ENCODE data around the gene HDAC2.

- TF ChIP-seq CTCF (IDR thresholded peaks at IDR 0.05) (no peak), POLR2A (IDR thresholded peaks at IDR 0.05) (no peak)
Observed at GRCh38 chr6:113927001-113927400, 43.9 kb downstream of the HDAC2 start.

Data from thyroid gland (tissue), 4 donors.